H9 (cell line): ENCODE results near the gene CPO. TPM values are rescaled to one million over a fixed set of nuclear protein-coding genes. Genes with fewer than 3 reads are reported as not detected.

ENCODE experiments used
- DNase-seq: peaks from one replicate; pipeline ENCODE4 v3.0.0-alpha.2; 2017
- H2AFZ ChIP-seq: one replicate; pipeline ENCODE4 v1.6.1; 2013; ENCODE audit warnings: mild to moderate bottlenecking, low read length, control low read depth, moderate library complexity
- H2AK5ac ChIP-seq: 2 replicates; pipeline ENCODE4 v1.6.1; 2013; ENCODE audit warnings: low read length, control low read depth, mixed read lengths; ENCODE audit not compliant: insufficient read length
- H2BK120ac ChIP-seq: one replicate; pipeline ENCODE4 v1.6.1; 2013; ENCODE audit warnings: low read depth, mild to moderate bottlenecking, low read length, control low read depth, inconsistent platforms; ENCODE audit not compliant: poor library complexity, severe bottlenecking
- H2BK12ac ChIP-seq: 2 replicates; pipeline ENCODE4 v1.6.1; 2013; ENCODE audit warnings: low read length, control low read depth, mixed read lengths, low read depth; ENCODE audit not compliant: insufficient read length
- H2BK15ac ChIP-seq: 2 replicates; pipeline ENCODE4 v1.6.1; 2013; ENCODE audit warnings: low read depth, low read length, control low read depth
- H2BK20ac ChIP-seq: one replicate; pipeline ENCODE4 v1.6.1; 2013; ENCODE audit warnings: low read depth, mild to moderate bottlenecking, low read length, control low read depth, inconsistent platforms; ENCODE audit not compliant: poor library complexity, severe bottlenecking
- H2BK5ac ChIP-seq: 2 replicates; pipeline ENCODE4 v1.6.1; 2013; ENCODE audit warnings: low read length, control low read depth, mixed read lengths; ENCODE audit not compliant: insufficient read length
- H3K14ac ChIP-seq: 2 replicates; pipeline ENCODE4 v1.6.1; 2013; ENCODE audit warnings: low read length, control low read depth; ENCODE audit not compliant: insufficient read depth
- H3K18ac ChIP-seq: 2 replicates; pipeline ENCODE4 v1.6.1; 2013; ENCODE audit warnings: low read depth, mild to moderate bottlenecking, mixed read lengths, low read length, control low read depth; ENCODE audit not compliant: insufficient read length
- H3K23ac ChIP-seq: 2 replicates; pipeline ENCODE4 v1.6.1; 2013; ENCODE audit warnings: low read length, control low read depth, mixed read lengths, low read depth; ENCODE audit not compliant: insufficient read length
- H3K23me2 ChIP-seq: 2 replicates; pipeline ENCODE4 v1.6.1; 2013; ENCODE audit warnings: low read depth, mild to moderate bottlenecking, mixed read lengths, low read length, control low read depth; ENCODE audit not compliant: insufficient read length, poor library complexity, severe bottlenecking
- H3K27ac ChIP-seq: 2 replicates; pipeline ENCODE4 v1.5.1; 2013; ENCODE audit warnings: low read length, control low read depth, mixed read lengths, low read depth; ENCODE audit not compliant: insufficient read length
- H3K27me3 ChIP-seq: 2 replicates; pipeline ENCODE4 v1.6.1; 2013; ENCODE audit warnings: low read length, control low read depth, inconsistent platforms; ENCODE audit not compliant: insufficient read depth
- H3K4ac ChIP-seq: 2 replicates; pipeline ENCODE4 v1.6.1; 2013; ENCODE audit warnings: low read depth, mild to moderate bottlenecking, control low read depth, inconsistent platforms, low read length, moderate library complexity
- H3K4me1 ChIP-seq: 2 replicates; pipeline ENCODE4 v1.6.1; 2013; ENCODE audit warnings: low read length, control low read depth, inconsistent platforms; ENCODE audit not compliant: insufficient read depth
- H3K4me2 ChIP-seq: 2 replicates; pipeline ENCODE4 v1.6.1; 2013; ENCODE audit warnings: low read length, control low read depth, mixed read lengths; ENCODE audit not compliant: insufficient read length, insufficient read depth
- H3K56ac ChIP-seq: 2 replicates; pipeline ENCODE4 v1.6.1; 2013; ENCODE audit warnings: low read depth, mild to moderate bottlenecking, mixed read lengths, low read length, control low read depth; ENCODE audit not compliant: insufficient read length
- H3K79me1 ChIP-seq: 2 replicates; pipeline ENCODE4 v1.6.1; 2013; ENCODE audit warnings: low read depth, mild to moderate bottlenecking, moderate library complexity, low read length, control low read depth, inconsistent platforms; ENCODE audit not compliant: insufficient read depth, poor library complexity, severe bottlenecking
- H3K79me2 ChIP-seq: 2 replicates; pipeline ENCODE4 v1.6.1; 2013; ENCODE audit warnings: low read length, control low read depth, inconsistent platforms; ENCODE audit not compliant: insufficient read depth
- H3K9ac ChIP-seq: 2 replicates; pipeline ENCODE4 v1.6.1; 2013; ENCODE audit warnings: low read length, control low read depth, mixed read lengths; ENCODE audit not compliant: insufficient read length; ENCODE audit errors: extremely low read depth
- H3K9me3 ChIP-seq: one replicate; pipeline ENCODE4 v1.6.1; 2013; ENCODE audit warnings: low read depth, low read length, inconsistent platforms; ENCODE audit not compliant: control insufficient read depth
- H3T11ph ChIP-seq: one replicate; pipeline ENCODE4 v1.6.1; 2013; ENCODE audit warnings: mild to moderate bottlenecking, low read length, control low read depth, inconsistent platforms
- H4K20me1 ChIP-seq: one replicate; pipeline ENCODE4 v1.6.1; 2013; ENCODE audit not compliant: control insufficient read depth, insufficient read length, insufficient read depth
- H4K5ac ChIP-seq: 2 replicates; pipeline ENCODE4 v1.6.1; 2013; ENCODE audit warnings: low read depth, mild to moderate bottlenecking, mixed read lengths, low read length, control low read depth; ENCODE audit not compliant: insufficient read length
- H4K8ac ChIP-seq: replicated peaks from 2 replicates; pipeline ENCODE4 v1.6.1; 2013; ENCODE audit warnings: low read length, control low read depth, mixed read lengths, low read depth; ENCODE audit not compliant: insufficient read length
- H4K91ac ChIP-seq: 2 replicates; pipeline ENCODE4 v1.6.1; 2013; ENCODE audit warnings: low read depth, mild to moderate bottlenecking, moderate library complexity, mixed read lengths, low read length, control low read depth; ENCODE audit not compliant: insufficient read length
- H3K27ac Mint-ChIP-seq, 3 experiments: 2 replicates in 2 of 3; 3 replicates in 1 of 3; pipeline ENCODE4 v1.8.0; 2020 to 2021; ENCODE audit warnings: mixed read lengths in 3 of 3, mild to moderate bottlenecking in 1 of 3, moderate library complexity in 1 of 3
- H3K27me3 Mint-ChIP-seq: 2 replicates; pipeline ENCODE4 v1.8.0; 2021; ENCODE audit warnings: low read depth, mild to moderate bottlenecking, moderate library complexity, mixed read lengths
- H3K36me3 Mint-ChIP-seq, 3 experiments: 2 replicates in 2 of 3; 3 replicates in 1 of 3; pipeline ENCODE4 v1.8.0; 2020 to 2021; ENCODE audit warnings: low read depth in 3 of 3, mixed read lengths in 3 of 3; ENCODE audit not compliant: insufficient read depth in 1 of 3
- H3K4me1 Mint-ChIP-seq, 2 experiments: 2 replicates each; pipeline ENCODE4 v1.8.0; 2020; ENCODE audit warnings: mixed read lengths in 2 of 2
- H3K4me3 Mint-ChIP-seq, 2 experiments: 2 replicates in 1 of 2; 3 replicates in 1 of 2; pipeline ENCODE4 v1.8.0; 2020 to 2021; ENCODE audit warnings: mild to moderate bottlenecking in 2 of 2, mixed read lengths in 2 of 2, moderate library complexity in 1 of 2
- H3K9me3 Mint-ChIP-seq, 2 experiments: 2 replicates in 1 of 2; 3 replicates in 1 of 2; pipeline ENCODE4 v1.8.0; 2020; ENCODE audit warnings: mild to moderate bottlenecking in 2 of 2, mixed read lengths in 2 of 2, moderate library complexity in 1 of 2
- CTCF ChIP-seq: fragments of 200-600 bp; sonication (generic); conservative IDR thresholded peaks from 3 replicates; pipeline ENCODE4 v1.8.0; 2021; ENCODE audit warnings: antibody characterized with exemption, mild to moderate bottlenecking
- WGBS: extraction: QIAGEN DNeasy Blood & Tissue Kit; methylation state at CpG from one replicate; pipeline ENCODE4 v1.1.7; 2013; ENCODE audit warnings: missing lambda C conversion rate, low lambda C conversion rate, mixed read lengths; ENCODE audit not compliant: insufficient read length; ENCODE audit errors: extremely low coverage; 5-methylcytosine and 5-hydroxymethylcytosine counted together
- total RNA-seq: library from RNA; stranded (reverse); gene quantifications from 2 replicates; pipeline ENCODE4 v1.2.1, GENCODE V29; 2021

The CPO gene
- total RNA-seq, 1 experiment from 2014 or later, result 0.68 TPM

- Histone ChIP-seq H3K14ac (no peak overlapping the region), H3K9me3 (no peaks in the 10 kb centered on the region), H2BK5ac (no peak overlapping the region), H3K9ac (no peak overlapping the region), H3K79me2 (no peaks in the 10 kb centered on the region), H2AFZ (no peak overlapping the region), H3K27ac (no peak overlapping the region), H4K8ac (no peak overlapping the region), H2BK12ac (no peak overlapping the region), H3K4me1 (no peaks in the 10 kb centered on the region; the same call in 1 of the 2 replicates), H4K20me1 (no peaks in the 10 kb centered on the region), H4K91ac (no peak overlapping the region), H3K56ac (no peak overlapping the region), H3K23ac (no peak overlapping the region), H2BK15ac (no peak overlapping the region), H4K5ac (no peak overlapping the region), H3T11ph (no peak overlapping the region), H3K4ac (no peak overlapping the region), H3K27me3 (no peaks in the 10 kb centered on the region), H3K18ac (no peak overlapping the region), H3K4me2 (no peak overlapping the region), H2BK20ac (no peak overlapping the region), H3K23me2 (no peaks in the 10 kb centered on the region), H2BK120ac (no peak overlapping the region), H2AK5ac (no peak overlapping the region), H3K79me1 (no peaks in the 10 kb centered on the region)
- no peak overlapping the region for H3K4me3 Mint-ChIP-seq
- no peak overlapping the region for H3K27ac Mint-ChIP-seq
- WGBS, result no CpG with 5 or more reads among the region's 3 CpGs
- no peaks in the 10 kb centered on the region; the same call in 1 of the 2 replicates for H3K27me3 Mint-ChIP-seq
- DNase-seq, result no peak
- peaks cover 13 to 20% of the 10 kb centered on the region in 2 experiments for H3K4me1 Mint-ChIP-seq
- no peak for TF ChIP-seq CTCF
- H3K9me3 Mint-ChIP-seq, result peaks cover 0 to 6% of the 10 kb centered on the region in 2 experiments; a peak in 3 of 5 replicates
- H3K36me3 Mint-ChIP-seq, result peaks cover 0 to 7% (median 6%) of the 10 kb centered on the region in 3 experiments; a peak in 2 of 7 replicates
Measured at GRCh38 chr2:206971805-206972204, 32.5 kb downstream of the CPO start.
